Measurements from ENCODE around the gene IGF1R.

Gene IGF1R

DNA sequence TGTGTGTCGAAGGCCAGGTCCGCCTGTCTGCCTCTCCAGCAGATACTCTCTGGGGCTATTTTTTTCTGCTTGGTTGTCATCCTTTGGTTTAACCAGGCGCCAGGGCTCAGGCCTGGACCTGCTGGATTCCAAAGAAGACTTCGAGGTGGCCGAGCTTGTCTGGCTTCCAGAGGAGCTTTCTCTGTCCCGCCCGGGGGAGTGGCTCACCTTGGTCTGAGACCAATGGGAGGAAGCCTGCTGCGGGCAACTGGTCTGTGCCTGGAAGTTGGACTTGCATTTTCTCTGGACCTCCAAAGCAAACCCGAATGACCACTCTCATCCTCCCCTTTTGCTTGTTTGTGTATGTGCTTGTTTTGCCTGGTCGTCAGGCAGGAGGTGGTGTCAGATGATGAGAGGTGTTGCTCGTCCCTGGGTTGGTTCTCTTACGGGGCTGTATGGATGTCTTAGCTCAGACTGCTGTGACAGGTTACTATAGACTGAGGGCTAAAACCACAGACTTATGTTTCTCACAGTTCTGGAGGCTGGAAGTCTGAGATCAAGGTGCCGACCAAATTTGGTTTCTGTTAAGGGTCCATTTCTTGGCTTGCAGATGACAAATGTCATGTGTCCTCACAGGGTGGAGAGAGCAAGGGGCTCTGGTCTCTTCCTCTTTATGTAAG lies 19.3 kb downstream of the IGF1R start:
- TF ChIP-seq CTCF (conservative IDR thresholded peaks at IDR 0.05) (no peak), ZFX (IDR thresholded peaks at IDR 0.05) (no peak)
- H3K27ac ChIP-seq: no peak overlapping the region

DNA sequence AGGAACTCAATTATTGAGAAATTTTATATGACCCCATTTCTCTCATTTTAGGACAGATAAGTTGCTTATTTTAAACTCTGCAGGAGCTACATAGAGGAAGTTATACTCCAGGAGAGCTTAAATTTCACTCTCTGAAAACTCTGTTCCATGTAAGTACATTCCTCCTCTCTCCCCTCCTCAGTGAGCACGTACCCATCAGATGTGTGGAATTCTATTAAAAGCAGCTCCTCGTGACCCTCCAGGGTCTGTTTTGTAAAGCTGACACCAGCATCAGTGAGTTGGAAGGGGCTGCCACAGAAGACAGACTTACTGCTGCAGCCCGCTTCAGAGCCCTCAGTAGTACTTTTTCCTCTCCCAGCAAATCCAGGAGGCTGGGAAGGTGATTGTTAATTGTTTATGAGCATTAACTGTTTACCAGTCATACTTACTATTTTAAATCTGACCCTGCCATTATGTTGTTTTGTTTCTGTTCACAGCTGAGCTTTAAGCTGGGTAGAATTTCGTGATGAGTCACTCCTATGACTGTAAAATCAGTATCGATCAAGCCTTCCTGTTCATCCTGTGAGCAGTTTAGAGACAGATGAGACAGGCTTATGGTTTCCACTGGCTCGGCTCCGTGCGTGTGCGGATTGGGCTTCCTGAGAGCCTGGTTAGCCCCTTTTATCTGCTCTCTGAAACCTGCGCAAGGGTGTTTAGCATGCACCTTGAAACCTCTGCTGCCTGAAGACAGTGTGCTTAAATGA lies 20.4 kb downstream of the IGF1R start:
- H3K27ac ChIP-seq: no peak overlapping the region
- no peak for TF ChIP-seq CTCF (conservative IDR thresholded peaks at IDR 0.05)
- TF ChIP-seq ZFX (IDR thresholded peaks at IDR 0.05): no peak

- H3K27ac ChIP-seq: no peak overlapping the region
- no peak for TF ChIP-seq ZFX (IDR thresholded peaks at IDR 0.05)
- no peak for TF ChIP-seq CTCF (conservative IDR thresholded peaks at IDR 0.05)
Observed at GRCh38 chr15:98669638-98670037, 21.3 kb downstream of the IGF1R start.

DNA sequence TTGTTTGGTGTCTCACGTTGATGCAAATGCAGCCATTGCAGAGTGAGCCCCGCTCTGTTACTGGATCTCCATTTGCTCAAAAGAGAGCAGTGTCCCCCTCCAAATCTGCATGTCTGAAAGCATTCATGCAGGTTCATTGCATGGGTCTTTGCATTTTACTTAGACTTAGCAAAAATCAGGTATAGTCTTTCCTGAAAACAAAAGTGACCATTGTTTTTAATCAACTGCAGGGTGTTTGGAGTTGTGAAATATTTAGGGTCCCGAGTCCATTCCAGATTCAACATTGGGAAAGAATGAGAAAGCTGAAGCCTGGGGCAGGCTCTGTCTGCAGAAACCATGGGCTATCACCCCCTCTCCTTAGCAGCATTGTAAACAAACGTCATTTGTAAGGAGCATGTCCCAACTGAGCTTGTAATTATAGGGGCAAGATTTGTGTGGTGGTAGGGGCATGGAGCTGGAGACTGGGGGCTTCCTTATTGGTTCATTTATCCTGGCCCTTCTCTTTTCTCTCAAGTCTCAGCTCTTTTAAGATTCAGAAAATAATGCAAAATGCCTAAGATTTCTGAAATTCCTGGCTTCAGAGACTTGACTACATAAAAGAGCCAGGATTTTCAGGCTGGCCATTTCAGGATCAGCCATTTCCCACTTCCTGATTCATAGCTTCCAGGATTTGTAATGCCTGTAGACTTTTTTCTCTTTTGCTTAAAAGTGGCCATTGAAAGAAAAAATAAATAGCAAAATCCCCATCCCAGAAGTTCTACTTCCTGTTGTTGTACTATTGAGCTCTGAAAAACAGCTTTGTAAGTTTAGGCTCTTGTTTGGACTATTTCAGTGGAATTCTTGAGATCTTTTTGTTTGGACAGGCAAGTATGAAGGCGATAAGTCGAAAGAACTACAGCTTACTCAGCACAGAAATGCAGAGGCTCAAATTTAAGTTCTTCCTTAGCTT lies 23.0 kb downstream of the IGF1R start:
- TF ChIP-seq CTCF (conservative IDR thresholded peaks at IDR 0.05): no peak
- TF ChIP-seq ZFX (IDR thresholded peaks at IDR 0.05): no peak
- no peak overlapping the region for H3K27ac ChIP-seq

GRCh38 chr15:98673133-98673532 lies 24.8 kb downstream of the IGF1R start:
- H3K27ac ChIP-seq: no peak overlapping the region
- TF ChIP-seq ZFX (IDR thresholded peaks at IDR 0.05) (no peak), CTCF (conservative IDR thresholded peaks at IDR 0.05) (no peak)

GRCh38 chr15:98674336-98674735 lies 26.0 kb downstream of the IGF1R start:
- no peak overlapping the region for H3K27ac ChIP-seq
- no peak for TF ChIP-seq ZFX (IDR thresholded peaks at IDR 0.05)
- no peak for TF ChIP-seq CTCF (conservative IDR thresholded peaks at IDR 0.05)
